IMR-90 (cell line): ENCODE results near the gene SLC2A11. TPM values are rescaled to one million over a fixed set of nuclear protein-coding genes. Genes with fewer than 3 reads are reported as not detected.
A peak's percentile ranks its signal among the peaks of the same experiment; 100 is the strongest.

Source experiments
- ATAC-seq: fragments of 200-7000 bp; cut with Tn5 transposase; 2 replicates; pipeline ENCODE4 v1.9.1; 2020; ENCODE audit warnings: low read depth, mild to moderate bottlenecking, moderate library complexity
- BruUV-seq: library from RNA; stranded (reverse); fragments of 400-500 nt; replicated peaks from 2 replicates; lab custom pipeline; 2021; lab: Mats Ljungman, UMichigan
- CTCF ChIA-PET: fragments of 300-600 bp; formaldehyde crosslinking; extraction: SDS; loops from one replicate; lab custom pipeline; 2021; ENCODE audit warnings: antibody characterized with exemption; lab: Yijun Ruan, JAX
- POLR2A ChIA-PET: fragments of 300-600 bp; sonication (Branson Sonifier 250); formaldehyde crosslinking; loops from one replicate; lab custom pipeline; 2022; ENCODE audit warnings: antibody characterized with exemption; ENCODE audit not compliant: unreplicated experiment; lab: Charles Lee
- DNase-seq: peaks from one replicate; pipeline ENCODE4 v3.0.0; 2013
- H2AFZ ChIP-seq: replicated peaks from 2 replicates; pipeline ENCODE3; 2013; ENCODE audit warnings: low read length, mild to moderate bottlenecking; ENCODE audit not compliant: poor library complexity
- H2AK5ac ChIP-seq: 2 replicates; pipeline ENCODE4 v1.6.1; 2013; ENCODE audit warnings: low read depth, low read length, inconsistent platforms
- H2AK9ac ChIP-seq: replicated peaks from 2 replicates; pipeline ENCODE3; 2013; ENCODE audit warnings: mild to moderate bottlenecking, low read depth, low read length, moderate library complexity; ENCODE audit not compliant: poor library complexity
- H2BK120ac ChIP-seq: 2 replicates; pipeline ENCODE4 v1.6.1; 2013; ENCODE audit warnings: low read depth, low read length, inconsistent platforms
- H2BK15ac ChIP-seq: 3 replicates; pipeline ENCODE4 v1.6.1; 2013; ENCODE audit warnings: low read depth, low read length, inconsistent platforms
- H2BK20ac ChIP-seq: 2 replicates; pipeline ENCODE4 v1.6.1; 2013; ENCODE audit warnings: low read depth, mild to moderate bottlenecking, inconsistent platforms, low read length, moderate library complexity
- H2BK5ac ChIP-seq: 2 replicates; pipeline ENCODE4 v1.6.1; 2013; ENCODE audit warnings: mild to moderate bottlenecking, low read depth, low read length, inconsistent platforms; ENCODE audit not compliant: poor library complexity, severe bottlenecking
- H3K14ac ChIP-seq: replicated peaks from 2 replicates; pipeline ENCODE4 v1.6.1; 2013; ENCODE audit warnings: low read depth, low read length, inconsistent platforms
- H3K18ac ChIP-seq: 2 replicates; pipeline ENCODE4 v1.6.1; 2013; ENCODE audit warnings: low read depth, low read length, control low read depth
- H3K23ac ChIP-seq: 2 replicates; pipeline ENCODE4 v1.6.1; 2013; ENCODE audit warnings: low read depth, low read length, inconsistent platforms
- H3K27ac ChIP-seq: 2 replicates; pipeline ENCODE4 v1.5.1; 2013; ENCODE audit warnings: mild to moderate bottlenecking, control low read depth, low read length; ENCODE audit not compliant: insufficient read depth
- H3K27me3 ChIP-seq: 2 replicates; pipeline ENCODE4 v1.6.1; 2013; ENCODE audit warnings: low read length; ENCODE audit not compliant: control insufficient read depth, insufficient read depth
- H3K36me3 ChIP-seq: 2 replicates; pipeline ENCODE4 v1.6.1; 2013; ENCODE audit warnings: low read length, mixed read lengths; ENCODE audit not compliant: control insufficient read depth, insufficient read depth
- H3K4ac ChIP-seq: 2 replicates; pipeline ENCODE4 v1.6.1; 2013; ENCODE audit warnings: low read depth, low read length, inconsistent platforms
- H3K4me1 ChIP-seq: 2 replicates; pipeline ENCODE4 v1.6.1; 2013; ENCODE audit warnings: low read length, mixed read lengths; ENCODE audit not compliant: control insufficient read depth, insufficient read depth
- H3K4me2 ChIP-seq: 2 replicates; pipeline ENCODE4 v1.6.1; 2013; ENCODE audit warnings: low read depth, mild to moderate bottlenecking, control low read depth, low read length, moderate library complexity
- H3K4me3 ChIP-seq: 2 replicates; pipeline ENCODE4 v1.5.1; 2013; ENCODE audit warnings: low read depth, mild to moderate bottlenecking, control low read depth, low read length, moderate library complexity; ENCODE audit not compliant: insufficient read depth
- H3K56ac ChIP-seq: 2 replicates; pipeline ENCODE4 v1.6.1; 2013; ENCODE audit warnings: low read length, inconsistent platforms; ENCODE audit not compliant: insufficient read depth; ENCODE audit errors: extremely low read depth
- H3K79me1 ChIP-seq, 2 experiments: 2 replicates each; pipeline ENCODE4 v1.6.1; 2013; ENCODE audit warnings: low read length in 2 of 2, inconsistent platforms in 1 of 2, low read depth in 1 of 2
- H3K9ac ChIP-seq: 2 replicates; pipeline ENCODE4 v1.6.1; 2013; ENCODE audit warnings: low read depth, low read length, control low read depth
- H3K9me1 ChIP-seq: 2 replicates; pipeline ENCODE4 v1.6.1; 2013; ENCODE audit warnings: low read length, inconsistent platforms; ENCODE audit not compliant: insufficient read depth
- H3K9me3 ChIP-seq: 2 replicates; pipeline ENCODE4 v1.6.1; 2013; ENCODE audit warnings: low read length; ENCODE audit not compliant: control insufficient read depth, insufficient read depth
- H4K20me1 ChIP-seq: 2 replicates; pipeline ENCODE4 v1.6.1; 2013; ENCODE audit warnings: low read length, inconsistent platforms; ENCODE audit not compliant: insufficient read depth
- H4K5ac ChIP-seq: 2 replicates; pipeline ENCODE4 v1.6.1; 2013; ENCODE audit warnings: mild to moderate bottlenecking, low read depth, low read length, control low read depth
- H4K8ac ChIP-seq, 2 experiments: 2 replicates each; pipeline ENCODE4 v1.6.1; 2013; ENCODE audit warnings: low read depth in 2 of 2, low read length in 2 of 2, control low read depth in 1 of 2, inconsistent platforms in 1 of 2
- H4K91ac ChIP-seq: 2 replicates; pipeline ENCODE4 v1.6.1; 2013; ENCODE audit warnings: low read depth, low read length, inconsistent platforms; ENCODE audit not compliant: insufficient read depth
- CEBPB ChIP-seq: IDR thresholded peaks from 2 replicates; pipeline ENCODE4 v1.6.1; 2012; ENCODE audit warnings: low read depth, low read length, improper control_type of control experiment
- RAD21 ChIP-seq: IDR thresholded peaks from 2 replicates; pipeline ENCODE4 v1.6.1; 2012; ENCODE audit warnings: low read length, improper control_type of control experiment
- SMC3 ChIP-seq: fragments of 150-350 bp; IDR thresholded peaks from 2 replicates; pipeline ENCODE4 v1.6.1; 2016; ENCODE audit warnings: low read depth, mild to moderate bottlenecking, antibody characterized with exemption, low read length, moderate library complexity
- WGBS, 2 experiments: methylation state at CpG; one replicate each; pipeline versions ENCODE4 v1.1.5 to v1.1.7; 2013; ENCODE audit warnings: missing lambda C conversion rate in 2 of 2; ENCODE audit not compliant: insufficient read length in 1 of 2; ENCODE audit errors: extremely low coverage in 2 of 2; 5-methylcytosine and 5-hydroxymethylcytosine counted together
- dilution Hi-C: fragments of 300-500 bp; cut with HindIII; formaldehyde crosslinking; loops from one replicate; pipeline ENCODE4 v1.14.3; 2018; ENCODE audit warnings: low sequenced_read_pairs; ENCODE audit not compliant: unreplicated experiment
- in situ Hi-C: fragments of 300-500 bp; cut with MboI; formaldehyde crosslinking; loops from 3 replicates; pipeline ENCODE4 v1.14.3; 2019; ENCODE audit warnings: low sequenced_read_pairs, inconsistent platforms, mixed read lengths
- intact Hi-C: fragments of 100-400 bp; cut with micrococcal nuclease; formaldehyde crosslinking; loops from 2 replicates; pipeline ENCODE4 v1.10.0; 2022
- polyA plus RNA-seq, 3 experiments: library from polyadenylated mRNA; depleted of rRNA; stranded (reverse); fragments of >200 nt; gene quantifications; 2 replicates each; pipeline ENCODE4 v1.2.3, GENCODE V29; 2012; ENCODE audit warnings: low replicate concordance in 1 of 3
- total RNA-seq: library from RNA; depleted of rRNA; stranded (reverse); fragments of >200 nt; gene quantifications from 2 replicates; pipeline ENCODE4 v1.2.3, GENCODE V29; 2012
- TF ChIP-seq, protein P1 (sequence below): conservative IDR thresholded peaks from 2 replicates; pipeline ENCODE4 v1.5.1; 2012; ENCODE audit warnings: mild to moderate bottlenecking, low read depth, low read length, improper control_type of control experiment
- TF ChIP-seq, protein P2 (sequence below): fragments of 150-350 bp; IDR thresholded peaks from 2 replicates; pipeline ENCODE4 v1.6.1; 2017; ENCODE audit warnings: mild to moderate bottlenecking, antibody characterized with exemption, low read length, low read depth
- TF ChIP-seq, protein P3 (sequence below): fragments of 150-350 bp; IDR thresholded peaks from 2 replicates; pipeline ENCODE4 v1.6.1; 2016; ENCODE audit warnings: low read depth, mild to moderate bottlenecking, low read length, moderate library complexity, borderline replicate concordance

Gene SLC2A11
- total and polyA plus RNA-seq, 2 of the 4 experiments (the other 2 are of a cell fraction), result 3.2 to 8.7 TPM

DNA sequence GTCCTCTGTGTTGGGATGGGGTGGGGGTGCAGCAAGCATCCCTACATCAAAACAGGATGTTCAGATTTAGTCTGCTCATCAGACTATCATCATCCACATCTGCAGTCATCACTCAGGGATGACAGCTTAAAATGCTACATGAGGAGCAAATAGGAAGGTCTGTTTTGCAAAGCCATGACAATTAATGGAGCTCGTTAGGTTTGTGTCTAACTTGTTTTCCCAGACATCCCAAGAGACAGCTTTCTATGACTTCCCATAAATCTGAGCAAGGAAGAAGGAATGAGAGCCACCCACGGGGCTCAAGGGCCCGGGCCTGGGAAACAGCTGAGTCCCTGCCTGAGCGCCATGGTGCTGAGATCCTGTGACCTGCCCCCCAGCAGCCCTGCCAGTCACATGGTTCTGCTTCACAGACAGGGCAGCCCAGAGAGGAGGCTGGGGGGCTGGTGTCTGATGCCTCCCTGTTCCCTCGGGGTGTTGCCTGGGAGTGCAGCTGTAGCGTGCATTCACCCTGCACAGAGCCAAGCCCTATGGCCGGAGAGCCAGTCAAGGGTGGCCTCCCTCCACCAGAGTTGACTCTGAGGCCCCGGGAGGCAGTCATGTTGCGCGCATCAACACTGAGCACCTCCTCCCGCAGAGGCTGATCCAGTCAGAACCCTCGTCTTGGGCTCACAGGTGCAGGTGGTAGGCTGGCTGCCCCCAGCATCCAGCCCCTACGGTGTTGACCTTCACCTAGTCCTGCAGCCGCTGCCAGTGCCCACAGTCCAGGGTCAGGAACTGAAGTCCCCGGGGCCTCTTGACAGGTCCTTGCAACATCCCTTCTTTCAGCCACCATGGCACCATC, 30.9 kb upstream of the SLC2A11 start:
- dilution Hi-C loops, result no loop called here
- DNase-seq, result peak; percentile 26
- Histone ChIP-seq H3K56ac (no peak overlapping the region), H4K91ac (peak overlapping the region; percentile 78), H3K27me3 (no peaks in the 10 kb centered on the region), H2BK15ac (no peak overlapping the region; the same call in 2 of the 3 replicates), H4K8ac (peak overlapping the region; percentile 52 to 90; a peak in 3 of 4 replicates), H2AFZ (no peak overlapping the region), H3K4ac (peak overlapping the region; percentile 84; the same call in 1 of the 2 replicates), H2AK5ac (peak overlapping the region; percentile 59; the same call in 1 of the 2 replicates), H3K9ac (no peak overlapping the region), H3K9me1 (peaks cover 34% of the 10 kb centered on the region), H3K79me1 (peaks cover 10 to 56% of the 10 kb centered on the region in 2 experiments), H4K5ac (peak overlapping the region; percentile 85; the same call in 1 of the 2 replicates), H3K14ac (peak overlapping the region; percentile 96), H3K36me3 (peaks cover 80% of the 10 kb centered on the region), H2BK5ac (peak overlapping the region; percentile 93), H3K23ac (0 out of 2 replicates have a peak overlapping the region, but pooled peaks have one; percentile 65), H3K9me3 (peaks cover 3% of the 10 kb centered on the region; the same call in 1 of the 2 replicates), H2BK120ac (peak overlapping the region; percentile 65), H3K18ac (peak overlapping the region; percentile 96), H3K4me1 (peaks cover 12% of the 10 kb centered on the region), H2AK9ac (peak overlapping the region; percentile 77), H2BK20ac (peak overlapping the region; percentile 81), H3K4me3 (no peak overlapping the region), H3K27ac (peak overlapping the region; percentile 57; the same call in 1 of the 2 replicates), H4K20me1 (peaks cover 20% of the 10 kb centered on the region), H3K4me2 (no peak overlapping the region)
- in situ Hi-C loops, result no loop called here
- CTCF ChIA-PET, result no interaction called here
- no TSS peak for BruUV-seq
- peak; percentile 24; the same call in 1 of the 2 replicates for ATAC-seq
- intact Hi-C loops, result no loop called here
- WGBS, 2 experiments, result 86% methylated on average over 11 of the region's 15 CpGs; no CpG with 5 or more reads in 1 of the 2 experiments
- POLR2A ChIA-PET, result no interaction called here
- TF ChIP-seq, protein P1, sequence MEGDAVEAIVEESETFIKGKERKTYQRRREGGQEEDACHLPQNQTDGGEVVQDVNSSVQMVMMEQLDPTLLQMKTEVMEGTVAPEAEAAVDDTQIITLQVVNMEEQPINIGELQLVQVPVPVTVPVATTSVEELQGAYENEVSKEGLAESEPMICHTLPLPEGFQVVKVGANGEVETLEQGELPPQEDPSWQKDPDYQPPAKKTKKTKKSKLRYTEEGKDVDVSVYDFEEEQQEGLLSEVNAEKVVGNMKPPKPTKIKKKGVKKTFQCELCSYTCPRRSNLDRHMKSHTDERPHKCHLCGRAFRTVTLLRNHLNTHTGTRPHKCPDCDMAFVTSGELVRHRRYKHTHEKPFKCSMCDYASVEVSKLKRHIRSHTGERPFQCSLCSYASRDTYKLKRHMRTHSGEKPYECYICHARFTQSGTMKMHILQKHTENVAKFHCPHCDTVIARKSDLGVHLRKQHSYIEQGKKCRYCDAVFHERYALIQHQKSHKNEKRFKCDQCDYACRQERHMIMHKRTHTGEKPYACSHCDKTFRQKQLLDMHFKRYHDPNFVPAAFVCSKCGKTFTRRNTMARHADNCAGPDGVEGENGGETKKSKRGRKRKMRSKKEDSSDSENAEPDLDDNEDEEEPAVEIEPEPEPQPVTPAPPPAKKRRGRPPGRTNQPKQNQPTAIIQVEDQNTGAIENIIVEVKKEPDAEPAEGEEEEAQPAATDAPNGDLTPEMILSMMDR, result no peak
- TF ChIP-seq, protein P2, sequence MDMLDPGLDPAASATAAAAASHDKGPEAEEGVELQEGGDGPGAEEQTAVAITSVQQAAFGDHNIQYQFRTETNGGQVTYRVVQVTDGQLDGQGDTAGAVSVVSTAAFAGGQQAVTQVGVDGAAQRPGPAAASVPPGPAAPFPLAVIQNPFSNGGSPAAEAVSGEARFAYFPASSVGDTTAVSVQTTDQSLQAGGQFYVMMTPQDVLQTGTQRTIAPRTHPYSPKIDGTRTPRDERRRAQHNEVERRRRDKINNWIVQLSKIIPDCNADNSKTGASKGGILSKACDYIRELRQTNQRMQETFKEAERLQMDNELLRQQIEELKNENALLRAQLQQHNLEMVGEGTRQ, result 0 out of 2 replicates have a peak, but pooled peaks have one; percentile 42
- TF ChIP-seq, protein P3, sequence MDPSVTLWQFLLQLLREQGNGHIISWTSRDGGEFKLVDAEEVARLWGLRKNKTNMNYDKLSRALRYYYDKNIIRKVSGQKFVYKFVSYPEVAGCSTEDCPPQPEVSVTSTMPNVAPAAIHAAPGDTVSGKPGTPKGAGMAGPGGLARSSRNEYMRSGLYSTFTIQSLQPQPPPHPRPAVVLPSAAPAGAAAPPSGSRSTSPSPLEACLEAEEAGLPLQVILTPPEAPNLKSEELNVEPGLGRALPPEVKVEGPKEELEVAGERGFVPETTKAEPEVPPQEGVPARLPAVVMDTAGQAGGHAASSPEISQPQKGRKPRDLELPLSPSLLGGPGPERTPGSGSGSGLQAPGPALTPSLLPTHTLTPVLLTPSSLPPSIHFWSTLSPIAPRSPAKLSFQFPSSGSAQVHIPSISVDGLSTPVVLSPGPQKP, result no peak
- TF ChIP-seq RAD21 (no peak), SMC3 (no peak), CEBPB (no peak)
